Measurements from ENCODE around the gene GP1BA. TPM values are rescaled to one million over a fixed set of nuclear protein-coding genes. Genes with fewer than 3 reads are reported as not detected.
A peak's percentile ranks its signal among the peaks of the same experiment; 100 is the strongest.

GP1BA gene
- total RNA-seq, 1 experiment from 2014 or later: not detected

DNA sequence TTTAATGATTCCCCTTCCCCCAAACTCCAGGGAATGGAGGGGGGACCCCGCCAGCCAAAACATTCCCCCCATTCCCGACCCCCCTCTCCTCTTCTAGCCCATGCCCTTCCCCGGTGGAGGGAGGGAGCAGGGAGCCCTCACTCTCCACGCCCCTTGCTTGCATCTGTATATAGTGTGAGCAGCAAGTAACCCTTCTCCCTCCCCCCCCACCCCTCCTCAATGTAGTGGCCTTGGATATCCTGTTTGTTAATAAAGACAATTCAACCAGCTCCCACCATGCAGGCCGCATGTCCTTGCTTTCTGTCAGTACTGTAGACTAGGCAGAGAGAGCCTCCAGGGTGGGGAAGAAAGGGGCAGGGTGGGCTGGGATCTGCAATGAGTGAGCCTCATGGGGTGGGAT lies 34.3 kb upstream of the GP1BA start:
- Mint-ChIP-seq H3K27ac (ENCODE audit: unreplicated experiment) (no peak overlapping the region), H3K27me3 (ENCODE audit: unreplicated experiment) (no peaks in the 10 kb centered on the region), H3K36me3 (ENCODE audit: insufficient read depth, unreplicated experiment) (peaks cover 30% of the 10 kb centered on the region), H3K9me3 (ENCODE audit: low read depth, unreplicated experiment) (no peaks in the 10 kb centered on the region), H3K4me3 (ENCODE audit: low read depth, unreplicated experiment) (no peak overlapping the region), H3K4me1 (ENCODE audit: low read depth, unreplicated experiment) (peaks cover 4% of the 10 kb centered on the region)
- TF ChIP-seq CTCF (IDR thresholded peaks at IDR 0.05; ENCODE audit: unreplicated experiment): no peak
- intact Hi-C loops (cut with micrococcal nuclease; ENCODE audit: unreplicated experiment): no loop called here
- no peak for DNase-seq
- CTCF ChIA-PET: no interaction called here
- BruUV-seq (replicated peaks): no TSS peak

DNA sequence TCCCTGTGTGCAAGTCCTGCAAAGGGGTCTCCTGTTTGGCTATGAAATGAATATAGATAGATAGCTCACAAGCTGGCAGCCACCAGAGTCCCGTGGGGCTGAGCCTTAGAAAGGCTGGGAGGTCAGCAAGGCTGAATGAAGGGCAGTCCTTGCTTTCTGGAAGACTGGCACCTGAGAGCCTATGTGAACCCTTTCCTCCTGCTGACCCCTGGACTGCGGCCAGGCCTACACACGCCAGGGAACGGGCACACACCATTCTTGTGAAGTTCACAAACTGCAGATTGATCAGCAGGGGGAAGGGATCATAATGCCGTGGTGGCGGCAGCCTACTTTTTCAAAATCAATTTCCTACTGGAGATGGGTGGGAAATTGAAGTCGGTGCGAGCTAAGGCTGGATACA lies 33.7 kb upstream of the GP1BA start:
- TF ChIP-seq CTCF (IDR thresholded peaks at IDR 0.05; ENCODE audit: unreplicated experiment): no peak
- Mint-ChIP-seq H3K9me3 (ENCODE audit: low read depth, unreplicated experiment) (no peaks in the 10 kb centered on the region), H3K36me3 (ENCODE audit: insufficient read depth, unreplicated experiment) (peaks cover 30% of the 10 kb centered on the region), H3K4me1 (ENCODE audit: low read depth, unreplicated experiment) (peaks cover 9% of the 10 kb centered on the region), H3K27ac (ENCODE audit: unreplicated experiment) (no peak overlapping the region), H3K27me3 (ENCODE audit: unreplicated experiment) (no peaks in the 10 kb centered on the region), H3K4me3 (ENCODE audit: low read depth, unreplicated experiment) (no peak overlapping the region)
- no peak for DNase-seq
- intact Hi-C loops (cut with micrococcal nuclease; ENCODE audit: unreplicated experiment): no loop called here
- no TSS peak for BruUV-seq (replicated peaks)
- CTCF ChIA-PET: no interaction called here

DNA sequence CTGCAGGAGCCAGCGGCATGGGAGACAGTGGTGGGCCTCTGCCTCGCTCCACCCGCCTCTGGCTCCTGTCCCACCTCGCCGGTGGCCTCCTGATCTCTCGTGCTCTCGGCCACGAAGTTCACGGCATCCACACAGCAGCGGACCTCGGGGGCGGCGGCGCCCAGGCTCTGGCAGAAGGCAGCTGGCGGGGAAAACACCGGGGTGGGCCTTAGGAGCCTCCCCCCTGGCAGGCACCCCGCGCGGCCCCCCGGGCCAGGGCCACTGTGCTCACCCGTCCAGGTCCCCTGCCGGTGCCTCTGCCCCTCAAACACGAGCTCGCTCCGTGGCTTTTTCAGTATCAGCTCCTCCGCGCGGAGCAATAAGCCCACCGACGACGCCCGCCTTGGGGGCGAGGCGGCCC lies 33.1 kb upstream of the GP1BA start:
- H3K4me3 Mint-ChIP-seq (ENCODE audit: low read depth, unreplicated experiment): no peak overlapping the region
- H3K36me3 Mint-ChIP-seq (ENCODE audit: insufficient read depth, unreplicated experiment): peaks cover 30% of the 10 kb centered on the region
- H3K9me3 Mint-ChIP-seq (ENCODE audit: low read depth, unreplicated experiment): no peaks in the 10 kb centered on the region
- no peak for DNase-seq
- intact Hi-C loops (cut with micrococcal nuclease; ENCODE audit: unreplicated experiment): no loop called here
- CTCF ChIA-PET: interaction anchor here (0.5 to 0.8 kb wide), 2 partner anchors 108 to 872 kb away, joined by 3 to 5 read pairs; no protein-coding TSS in a partner anchor
- no peak overlapping the region for H3K27ac Mint-ChIP-seq (ENCODE audit: unreplicated experiment)
- BruUV-seq (replicated peaks): no TSS peak
- no peak for TF ChIP-seq CTCF (IDR thresholded peaks at IDR 0.05; ENCODE audit: unreplicated experiment)
- H3K4me1 Mint-ChIP-seq (ENCODE audit: low read depth, unreplicated experiment): peaks cover 14% of the 10 kb centered on the region
- H3K27me3 Mint-ChIP-seq (ENCODE audit: unreplicated experiment): no peaks in the 10 kb centered on the region

GRCh38 chr17:4899341-4900230 lies 32.5 kb upstream of the GP1BA start, which contains the start of gene C17orf107:
Gene C17orf107 (plus strand): TSS chr17:4899536. CDS start chr17:4899763, 227 bp downstream.
- Mint-ChIP-seq H3K4me1 (ENCODE audit: low read depth, unreplicated experiment) (peaks cover 14% of the 10 kb centered on the region), H3K4me3 (ENCODE audit: low read depth, unreplicated experiment) (no peak within 1 kb of the TSS), H3K27ac (ENCODE audit: unreplicated experiment) (peak within 1 kb of the TSS; percentile 47), H3K36me3 (ENCODE audit: insufficient read depth, unreplicated experiment) (peaks cover 30% of the 10 kb centered on the region), H3K9me3 (ENCODE audit: low read depth, unreplicated experiment) (no peaks in the 10 kb centered on the region), H3K27me3 (ENCODE audit: unreplicated experiment) (no peaks in the 10 kb centered on the region)
- no peak for TF ChIP-seq CTCF (IDR thresholded peaks at IDR 0.05; ENCODE audit: unreplicated experiment)
- DNase-seq: no peak
- CTCF ChIA-PET: interaction anchor here (0.5 to 0.8 kb wide), 2 partner anchors 109 to 873 kb away, joined by 3 to 5 read pairs; no protein-coding TSS in a partner anchor
- intact Hi-C loops (cut with micrococcal nuclease; ENCODE audit: unreplicated experiment): loop anchor here (5.0 kb wide), 1 partner anchor 112 kb away; the partner anchor contains the start of genes GLTPD2 and VMO1
- no TSS peak for BruUV-seq (replicated peaks)
